ENCODE measurements around the gene KIF26B.

Gene KIF26B

GRCh38 chr1:245582026-245582425 is 427.2 kb downstream of the KIF26B start:
- no peak for DNase-seq

- peak; percentile 58 for DNase-seq
These were observed 428.3 kb downstream of the KIF26B start for GRCh38 chr1:245583081-245583480.

GRCh38 chr1:245583575-245584330 is 429.0 kb downstream of the KIF26B start:
- peak; percentile 24 for DNase-seq

- DNase-seq = peak; percentile 91
These were observed 430.6 kb downstream of the KIF26B start for GRCh38 chr1:245585252-245585959.

GRCh38 chr1:245587435-245588115 is 432.8 kb downstream of the KIF26B start:
- no peak for DNase-seq

- DNase-seq = no peak
These were observed 433.4 kb downstream of the KIF26B start for GRCh38 chr1:245588116-245588639.

GRCh38 chr1:245589316-245589715 is 434.5 kb downstream of the KIF26B start:
- no peak for DNase-seq

- no peak for DNase-seq
These were observed 435.1 kb downstream of the KIF26B start for GRCh38 chr1:245589906-245590305.

GRCh38 chr1:245590726-245591125 is 435.9 kb downstream of the KIF26B start:
- DNase-seq = peak; percentile 47

GRCh38 chr1:245591346-245592188 is 436.8 kb downstream of the KIF26B start:
- DNase-seq = no peak

- no peak for DNase-seq
These were observed 437.3 kb downstream of the KIF26B start for GRCh38 chr1:245592189-245592460.

GRCh38 chr1:245598524-245599305 is 443.9 kb downstream of the KIF26B start:
- peak; percentile 31 for DNase-seq

GRCh38 chr1:245599371-245600174 is 444.8 kb downstream of the KIF26B start:
- peak; percentile 98 for DNase-seq

GRCh38 chr1:245600658-245601057 is 445.9 kb downstream of the KIF26B start:
- no peak for DNase-seq

GRCh38 chr1:245603311-245603865 is 448.6 kb downstream of the KIF26B start:
- peak; percentile 34 for DNase-seq

GRCh38 chr1:245604979-245605378 is 450.2 kb downstream of the KIF26B start:
- DNase-seq = no peak

GRCh38 chr1:245605480-245606156 is 450.8 kb downstream of the KIF26B start:
- peak; percentile 89 for DNase-seq

- no peak for DNase-seq
These were observed 451.5 kb downstream of the KIF26B start for GRCh38 chr1:245606157-245606725.

GRCh38 chr1:245608271-245608670 is 453.5 kb downstream of the KIF26B start:
- DNase-seq = no peak
